HG03066 (cell line): ENCODE data around the gene UBE4B.

Experiments used
- ATAC-seq: cut with Tn5 transposase; IDR thresholded peaks from one replicate; pipeline ENCODE4 v1.9.1; 2021; ENCODE audit warnings: low read depth; ENCODE audit not compliant: unreplicated experiment

The UBE4B gene

GRCh38 chr1:10108134-10108663 lies 75.4 kb downstream of the UBE4B start:
- ATAC-seq, result no peak

GRCh38 chr1:10108948-10109708 lies 76.4 kb downstream of the UBE4B start:
- no peak for ATAC-seq

- no peak for ATAC-seq
These were observed 80.7 kb downstream of the UBE4B start for GRCh38 chr1:10113501-10113900.

- ATAC-seq, result no peak
These were observed 82.0 kb downstream of the UBE4B start for GRCh38 chr1:10114746-10115145.

- ATAC-seq, result no peak
These were observed 84.4 kb downstream of the UBE4B start for GRCh38 chr1:10117132-10117531.

- ATAC-seq, result no peak
These were observed 85.1 kb downstream of the UBE4B start for GRCh38 chr1:10117865-10118264.

GRCh38 chr1:10121688-10122087 lies 88.9 kb downstream of the UBE4B start:
- ATAC-seq, result no peak

GRCh38 chr1:10122926-10123325 lies 90.2 kb downstream of the UBE4B start:
- ATAC-seq, result no peak

- ATAC-seq, result no peak
These were observed 95.5 kb downstream of the UBE4B start for GRCh38 chr1:10128101-10128765.

- ATAC-seq, result no peak
These were observed 99.6 kb downstream of the UBE4B start for GRCh38 chr1:10132316-10132715.

- no peak for ATAC-seq
These were observed 100.1 kb downstream of the UBE4B start for GRCh38 chr1:10132852-10133251.

GRCh38 chr1:10140981-10141380 lies 108.2 kb downstream of the UBE4B start:
- no peak for ATAC-seq

GRCh38 chr1:10143961-10144485 lies 111.3 kb downstream of the UBE4B start:
- no peak for ATAC-seq

- no peak for ATAC-seq
These were observed 113.6 kb downstream of the UBE4B start for GRCh38 chr1:10146391-10146790.

GRCh38 chr1:10149231-10149630 lies 116.5 kb downstream of the UBE4B start:
- ATAC-seq, result no peak

- no peak for ATAC-seq
These were observed 120.0 kb downstream of the UBE4B start for GRCh38 chr1:10152709-10153284.

GRCh38 chr1:10155087-10155712 lies 122.4 kb downstream of the UBE4B start:
- ATAC-seq, result no peak

- no peak for ATAC-seq
These were observed 127.4 kb downstream of the UBE4B start for GRCh38 chr1:10160173-10160572.

GRCh38 chr1:10160907-10161490 lies 128.2 kb downstream of the UBE4B start:
- no peak for ATAC-seq

- ATAC-seq, result no peak
These were observed 129.0 kb downstream of the UBE4B start for GRCh38 chr1:10161541-10162290.
